NOMO-1 treated with dmso at 0.1 percent for 144 hours (cell line): ENCODE measurements around the gene LAGE3.
A peak's percentile ranks its signal among the peaks of the same experiment; 100 is the strongest.

Experiments
- DNase-seq: peaks from one replicate; lab custom pipeline; 2025; ENCODE audit not compliant: unreplicated experiment; lab: John Stamatoyannopoulos, UW

The LAGE3 gene, protein sequence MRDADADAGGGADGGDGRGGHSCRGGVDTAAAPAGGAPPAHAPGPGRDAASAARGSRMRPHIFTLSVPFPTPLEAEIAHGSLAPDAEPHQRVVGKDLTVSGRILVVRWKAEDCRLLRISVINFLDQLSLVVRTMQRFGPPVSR

DNA sequence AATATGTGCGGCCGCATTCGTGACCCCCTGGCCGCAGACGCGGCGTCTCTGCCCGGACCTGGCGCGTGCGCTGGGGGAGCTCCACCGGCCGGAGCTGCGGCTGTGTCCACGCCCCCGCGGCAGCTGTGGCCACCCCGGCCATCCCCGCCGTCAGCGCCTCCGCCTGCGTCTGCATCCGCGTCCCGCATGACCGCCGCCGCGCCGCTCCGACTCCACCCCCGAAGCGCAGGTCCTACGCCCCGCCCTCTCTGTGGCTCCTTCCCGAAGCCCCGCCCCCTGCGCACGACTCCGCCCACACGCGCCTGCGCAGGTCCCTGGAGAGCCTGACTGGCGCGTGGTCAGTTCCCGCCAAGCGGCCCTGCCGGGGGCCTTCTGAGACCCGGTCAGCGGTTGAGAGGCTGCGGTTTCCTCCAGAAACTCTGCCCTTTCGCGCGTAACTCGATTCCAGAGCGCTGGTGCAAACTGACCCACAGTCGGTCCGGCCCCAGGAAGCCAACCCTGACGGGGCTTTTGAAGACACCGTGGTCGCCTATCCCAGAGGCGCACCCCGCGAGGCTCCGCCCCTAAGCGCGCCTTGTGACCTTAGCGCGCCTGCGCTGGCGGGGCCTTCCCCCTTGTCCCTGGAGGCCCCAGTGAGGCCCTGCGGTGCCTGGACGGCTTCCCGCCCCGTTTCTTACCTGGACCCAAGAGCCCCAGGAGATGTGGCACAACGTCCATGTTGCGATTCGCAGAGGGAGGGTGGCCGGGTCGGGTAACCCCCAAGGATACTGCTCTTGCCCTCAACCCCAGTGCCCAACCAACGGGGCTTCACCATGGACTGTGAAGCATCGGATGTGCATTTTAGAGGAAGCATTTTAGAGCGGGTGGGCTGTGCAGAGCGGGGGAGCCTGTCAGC, at the start of gene LAGE3:
Gene LAGE3, minus strand, starts transcription at position 554 of the 895 bp plus-strand sequence. Its CDS starts 366 bp downstream, at position 188.
- DNase-seq = peak; percentile 73

DNA sequence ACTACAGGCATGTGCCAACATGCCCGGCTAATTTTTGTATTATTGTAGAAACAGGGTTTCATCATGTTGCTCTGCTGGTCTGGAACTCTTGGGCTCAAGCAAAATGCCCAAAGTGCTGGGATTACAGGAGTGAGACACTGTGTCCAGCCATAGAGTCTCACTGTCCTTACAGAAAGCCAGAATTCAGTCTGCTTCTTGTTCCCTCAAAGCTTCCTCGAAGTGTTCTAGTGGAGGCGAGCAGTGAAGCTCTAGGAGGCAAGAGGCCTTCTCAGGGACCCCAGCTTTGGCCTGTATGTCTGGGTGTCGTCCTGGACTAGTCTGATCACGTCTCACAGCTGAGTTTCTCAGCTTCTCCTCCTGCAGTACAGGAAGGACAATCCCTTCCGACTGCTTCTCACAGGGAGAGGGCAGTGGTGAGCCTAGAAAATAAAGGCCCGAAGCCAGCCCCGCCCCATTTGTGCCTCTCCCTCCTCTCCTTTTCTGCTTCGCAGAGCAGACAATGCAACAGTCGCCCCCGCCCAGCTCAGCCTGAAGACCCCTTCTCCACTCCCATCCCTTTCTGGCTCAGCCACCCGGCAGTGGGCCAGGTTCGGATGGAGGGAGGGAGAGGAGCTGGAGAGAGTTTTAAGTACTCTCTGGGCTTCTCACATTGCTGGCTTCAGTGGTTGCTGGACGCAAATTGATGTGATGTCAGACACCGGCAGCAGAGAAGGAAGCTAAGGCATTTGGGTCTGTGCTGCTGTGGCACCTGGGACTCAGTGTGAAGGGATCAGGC, 48.0 kb upstream of the LAGE3 start:
- peak; percentile 36 for DNase-seq

DNA sequence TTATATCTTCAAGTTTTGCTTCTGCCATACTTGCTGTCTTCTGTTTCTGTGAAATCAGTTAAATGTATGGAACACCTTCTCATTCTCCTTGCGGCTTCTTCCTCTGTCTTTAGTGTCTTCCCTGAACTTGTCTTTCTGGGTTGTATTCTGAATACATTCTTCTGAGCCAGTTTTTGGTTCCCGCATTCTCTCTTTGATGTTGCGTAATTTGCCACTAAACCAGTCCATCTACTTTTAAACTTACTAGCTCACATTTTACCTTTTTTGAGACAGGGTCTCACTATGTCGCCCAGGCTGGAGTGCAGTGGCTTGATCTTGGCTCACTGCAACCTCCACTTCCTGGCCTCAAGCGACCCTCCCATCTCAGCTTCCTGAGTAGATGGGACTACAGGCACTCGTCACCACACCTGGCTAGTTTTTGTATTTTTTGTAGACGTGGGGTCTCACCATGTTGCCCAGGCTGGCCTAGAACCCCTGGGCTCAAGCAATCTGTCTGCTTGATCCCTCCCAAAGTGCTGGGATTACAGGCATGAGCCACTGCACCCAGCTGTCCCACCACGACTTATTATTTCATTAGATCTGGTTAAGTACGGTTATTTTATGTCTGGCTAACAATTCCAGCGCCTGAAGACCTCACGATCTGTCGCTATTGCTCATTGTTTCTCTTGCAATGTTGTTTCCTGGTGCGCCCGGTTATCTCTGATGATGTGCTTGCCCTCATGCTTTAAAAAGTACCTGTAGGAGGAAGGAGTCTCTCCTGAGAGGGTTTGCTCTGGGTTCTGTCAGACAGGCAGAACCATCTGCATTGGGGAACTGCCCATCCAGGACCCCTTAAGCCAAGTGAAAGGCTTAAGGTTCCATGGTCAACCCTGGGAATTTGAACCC, 46.8 kb upstream of the LAGE3 start:
- no peak for DNase-seq

DNA sequence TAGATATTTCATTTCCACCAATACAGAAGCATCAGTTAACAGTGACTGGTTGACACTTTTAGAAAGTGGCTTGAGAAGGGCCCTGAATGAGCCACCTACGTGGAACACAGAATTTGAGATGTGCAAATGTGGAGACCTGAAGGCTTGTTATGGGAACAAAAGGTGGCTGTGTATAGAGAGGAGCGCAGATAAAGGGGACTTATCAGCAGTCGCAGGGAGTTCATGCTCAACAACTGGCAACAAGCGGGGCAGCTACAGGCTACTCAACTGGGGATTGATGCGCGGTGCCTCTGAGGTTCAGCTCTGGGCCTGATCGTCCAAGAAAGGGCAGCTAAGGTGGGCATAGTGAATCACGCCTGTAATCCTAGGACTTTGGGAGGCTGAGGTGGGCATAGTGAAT, 40.3 kb upstream of the LAGE3 start:
- no peak for DNase-seq

DNA sequence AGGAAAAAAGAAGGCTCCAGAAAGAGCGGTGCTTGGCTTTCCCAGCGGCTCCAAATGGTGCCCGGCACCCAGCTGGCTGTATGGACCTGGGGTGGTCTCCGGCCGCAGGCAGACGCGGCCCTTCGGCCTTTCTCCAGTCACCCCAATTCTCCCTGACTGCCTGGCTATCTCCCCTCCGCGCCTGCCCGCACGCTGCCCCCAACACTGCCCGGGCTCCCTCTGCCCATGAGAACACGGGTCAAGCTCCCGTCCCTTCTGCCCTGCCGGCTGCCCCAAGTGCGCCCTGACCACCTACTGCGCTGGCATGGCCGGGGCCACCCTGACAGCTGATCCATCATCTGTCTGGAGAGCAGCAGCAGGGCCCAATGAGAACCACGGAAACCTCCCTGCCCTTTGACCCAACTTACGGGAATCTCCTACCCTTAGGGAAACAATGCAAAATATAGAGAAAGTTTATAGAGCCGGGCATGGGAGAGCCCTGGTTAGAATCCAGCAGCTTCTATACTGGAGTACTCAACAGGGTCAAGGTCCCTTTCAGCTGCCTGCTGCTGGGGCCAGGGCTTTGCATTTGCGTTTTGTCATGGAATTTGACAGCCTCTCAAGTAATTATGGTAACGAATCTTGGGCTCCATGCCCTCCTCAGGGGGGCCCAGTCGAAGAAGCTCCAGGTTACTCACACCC, 38.2 kb upstream of the LAGE3 start:
- DNase-seq = no peak

DNA sequence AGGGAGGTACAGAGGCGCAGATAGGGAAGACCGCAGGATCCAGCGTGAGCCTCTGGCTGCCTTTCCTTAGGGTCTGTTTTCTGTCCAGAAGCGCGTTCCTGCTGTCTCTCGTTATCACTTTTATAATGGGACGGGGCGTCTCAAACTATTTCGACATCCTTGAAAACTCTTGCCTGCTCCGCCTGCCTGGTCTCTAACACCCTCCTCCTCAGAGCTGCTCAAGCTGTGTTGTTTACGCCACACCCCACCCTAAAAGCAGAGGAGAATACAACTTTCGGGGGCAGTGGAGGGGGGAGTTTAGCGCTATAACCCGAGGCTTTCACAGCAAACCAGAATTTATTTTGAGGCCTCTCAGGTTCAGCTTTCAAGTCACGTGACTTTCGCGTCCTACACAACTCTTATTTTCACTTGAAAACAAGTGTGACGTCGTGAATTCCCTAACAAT, 37.6 kb upstream of the LAGE3 start:
- DNase-seq = peak; percentile 6

DNA sequence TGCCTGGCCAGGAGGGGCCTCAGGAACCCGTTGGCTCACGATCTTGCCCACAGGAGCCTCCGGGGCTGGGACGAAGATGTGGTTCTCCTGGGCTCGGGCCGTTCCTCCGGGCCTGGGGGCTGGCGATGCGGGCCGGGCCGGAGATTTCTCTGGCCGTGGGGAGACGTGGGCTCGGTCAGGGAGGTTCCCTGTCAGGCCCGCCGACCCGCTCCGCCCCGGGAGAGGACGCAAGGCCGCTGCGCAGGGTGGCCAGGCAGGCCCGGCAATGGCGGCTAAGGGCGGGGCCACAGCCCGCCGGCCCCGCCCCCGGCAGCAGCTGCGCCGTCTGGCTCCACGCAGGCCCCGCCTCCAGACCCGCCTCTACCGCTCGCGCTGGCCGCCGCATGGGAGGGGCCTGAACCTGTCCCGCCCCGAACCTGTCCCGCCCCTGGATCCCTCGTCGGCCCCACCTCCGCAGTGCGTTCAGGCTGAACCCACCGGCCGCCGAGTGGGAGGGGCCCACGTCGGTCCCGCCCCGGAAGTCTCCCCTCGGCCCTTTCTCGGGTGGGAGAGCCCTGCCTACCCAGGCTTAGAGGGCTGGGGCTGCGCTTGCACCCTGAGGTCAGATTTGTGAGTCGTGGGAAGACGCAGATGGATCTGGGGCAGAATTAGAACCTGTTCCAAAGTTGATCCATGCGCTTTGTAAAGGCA, 37.0 kb upstream of the LAGE3 start, which contains the start of gene FAM3A:
Gene FAM3A, minus strand, starts transcription at position 267 of the 690 bp plus-strand sequence. CDS start 460 bp downstream, outside the sequence.
- peak; percentile 65 for DNase-seq

DNA sequence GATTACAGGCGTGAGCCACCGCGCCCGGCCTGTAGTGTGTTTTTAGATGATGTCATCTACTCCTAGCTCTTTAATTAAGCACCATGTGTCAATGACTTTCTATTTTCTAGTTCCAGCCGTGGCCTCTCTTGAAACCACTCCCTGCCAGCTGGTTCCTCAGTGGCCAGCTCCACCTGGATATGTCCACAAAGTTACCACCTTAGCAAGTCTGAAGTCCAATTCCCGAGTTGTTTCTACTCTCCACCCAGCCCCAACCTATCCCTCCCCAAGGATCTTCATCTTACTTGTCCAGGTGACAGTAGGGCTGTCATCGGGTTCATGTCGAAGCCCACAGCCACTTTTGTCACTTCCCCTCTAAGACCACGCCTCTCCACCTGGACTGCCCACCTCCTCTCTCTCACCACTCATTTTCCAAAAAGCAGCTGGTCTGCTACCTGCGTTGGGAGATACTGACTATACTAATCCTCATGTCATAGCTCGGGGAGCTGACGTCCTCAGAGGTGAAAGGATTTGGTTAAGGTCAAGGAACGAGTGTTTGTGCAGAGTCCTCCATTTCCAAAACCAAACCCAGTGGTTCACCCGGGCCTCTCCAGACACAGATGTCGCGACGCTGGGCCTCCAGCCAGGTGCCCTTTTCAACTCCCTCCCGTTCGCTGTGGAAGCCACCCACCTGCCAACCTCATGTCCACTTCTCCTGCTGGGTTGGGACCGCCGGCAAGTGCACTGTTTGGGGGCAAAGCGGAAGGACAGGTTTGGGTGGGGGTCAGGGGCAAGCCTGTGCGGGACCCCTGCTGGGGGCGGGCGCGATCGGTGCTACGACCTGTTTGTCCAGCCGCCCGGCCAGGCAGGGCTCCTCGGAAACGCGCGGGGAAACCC, 36.2 kb upstream of the LAGE3 start:
- DNase-seq = no peak

DNA sequence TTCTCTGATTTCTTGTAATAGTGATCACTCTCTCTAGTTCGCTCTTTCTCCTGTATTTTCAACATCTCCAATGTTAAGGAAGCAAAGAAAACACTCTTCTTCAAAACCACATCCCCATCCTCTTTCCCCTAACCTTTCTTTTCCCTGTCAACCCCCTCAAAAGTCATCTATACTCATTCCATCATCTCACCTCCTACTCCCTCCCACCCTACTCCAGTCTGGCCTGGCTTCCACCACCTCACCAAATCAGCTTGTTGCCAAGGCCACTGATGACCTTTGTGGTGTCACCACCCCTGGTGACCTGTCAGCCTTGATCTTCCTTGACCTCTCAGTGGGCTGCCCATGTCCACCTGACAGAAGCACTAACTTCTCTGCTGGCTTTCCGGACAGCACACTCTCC, 34.6 kb upstream of the LAGE3 start:
- no peak for DNase-seq

DNA sequence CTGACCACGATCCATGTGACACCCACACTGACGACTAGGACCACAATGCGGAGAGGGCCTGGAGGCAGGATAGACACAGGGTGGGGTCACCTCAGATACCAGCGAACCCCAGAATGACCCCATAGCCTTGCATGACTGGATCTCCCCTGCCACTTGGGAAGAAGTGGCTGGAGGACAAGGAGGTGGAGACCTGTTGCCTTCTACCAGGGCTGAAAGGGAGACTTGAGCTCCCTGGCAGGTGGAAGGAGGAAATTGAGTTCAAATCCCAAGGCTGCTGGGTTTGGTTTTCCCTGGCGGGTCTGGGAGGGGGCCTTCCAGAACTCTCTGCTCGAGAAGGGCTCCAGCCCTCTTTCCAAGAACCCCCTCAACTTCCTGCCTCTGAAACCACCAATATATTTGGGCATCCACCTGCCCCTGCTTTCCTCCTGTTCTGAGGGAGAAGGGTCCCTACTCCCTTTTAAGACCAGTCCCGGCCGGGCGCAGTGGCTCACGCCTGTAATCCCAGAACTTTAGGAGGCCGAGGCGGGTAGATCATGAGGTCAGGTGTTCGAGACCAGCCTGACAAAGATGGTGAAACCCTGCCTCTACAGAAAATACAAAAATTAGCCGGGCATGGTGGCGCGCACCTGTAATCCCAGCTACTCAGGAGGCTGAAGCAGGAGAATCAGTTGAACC, 33.9 kb upstream of the LAGE3 start:
- no peak for DNase-seq

DNA sequence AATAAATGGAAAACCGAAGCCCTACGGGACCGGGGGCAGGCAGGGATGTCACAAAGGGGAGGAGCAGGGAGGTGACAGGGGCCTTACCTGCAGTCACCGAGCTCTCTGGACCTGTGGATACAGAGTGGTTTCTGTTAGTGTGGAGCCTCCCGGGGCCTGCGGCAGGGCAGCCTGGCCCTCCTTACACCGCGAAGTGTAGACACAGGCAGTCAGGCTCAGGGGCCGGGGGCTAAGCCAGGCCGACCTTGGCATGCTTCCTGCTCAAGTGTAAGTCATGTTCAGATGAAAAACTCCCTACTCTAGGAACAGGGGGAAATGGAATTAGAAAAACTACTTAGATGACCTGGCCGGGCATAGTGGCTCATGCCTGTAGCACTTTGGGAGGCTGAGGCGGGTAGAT, 32.7 kb upstream of the LAGE3 start:
- no peak for DNase-seq

DNA sequence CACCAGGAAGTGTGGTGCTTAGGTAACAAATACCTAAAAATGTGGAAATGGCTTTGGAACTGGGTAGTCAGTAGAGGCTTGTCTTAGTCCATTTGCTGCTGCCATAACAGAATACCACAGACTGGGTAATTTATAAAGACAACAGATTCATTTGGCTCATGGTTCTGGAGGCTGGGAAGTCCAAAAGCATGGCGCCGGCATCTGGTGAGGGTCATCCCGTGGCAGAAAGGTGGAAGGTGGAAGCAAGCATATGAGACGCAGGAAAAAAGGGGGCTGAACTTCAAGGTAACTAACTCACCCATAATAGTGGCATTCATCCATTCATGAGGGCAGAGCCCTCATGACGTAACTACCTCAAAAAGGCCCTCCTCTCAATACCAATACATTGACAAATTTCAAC, 30.4 kb upstream of the LAGE3 start:
- DNase-seq = no peak

DNA sequence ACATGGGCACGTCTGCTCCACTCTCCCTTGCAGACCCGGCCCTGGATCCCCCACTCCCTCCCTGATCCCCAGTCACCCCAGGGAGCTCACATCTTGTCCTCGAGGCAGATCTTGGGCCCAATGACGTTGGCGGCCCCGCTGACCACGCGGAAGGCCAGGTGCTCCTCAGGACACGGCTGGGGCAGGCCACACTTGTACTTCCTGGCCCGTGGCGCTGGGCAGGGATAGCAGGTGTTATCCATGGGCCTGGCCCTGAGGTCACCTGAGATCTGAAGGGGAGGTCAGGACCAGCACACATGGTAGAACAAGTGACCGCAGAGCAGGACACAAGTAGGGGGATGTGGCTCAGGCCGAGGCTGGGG, 29.3 kb upstream of the LAGE3 start:
- no peak for DNase-seq

DNA sequence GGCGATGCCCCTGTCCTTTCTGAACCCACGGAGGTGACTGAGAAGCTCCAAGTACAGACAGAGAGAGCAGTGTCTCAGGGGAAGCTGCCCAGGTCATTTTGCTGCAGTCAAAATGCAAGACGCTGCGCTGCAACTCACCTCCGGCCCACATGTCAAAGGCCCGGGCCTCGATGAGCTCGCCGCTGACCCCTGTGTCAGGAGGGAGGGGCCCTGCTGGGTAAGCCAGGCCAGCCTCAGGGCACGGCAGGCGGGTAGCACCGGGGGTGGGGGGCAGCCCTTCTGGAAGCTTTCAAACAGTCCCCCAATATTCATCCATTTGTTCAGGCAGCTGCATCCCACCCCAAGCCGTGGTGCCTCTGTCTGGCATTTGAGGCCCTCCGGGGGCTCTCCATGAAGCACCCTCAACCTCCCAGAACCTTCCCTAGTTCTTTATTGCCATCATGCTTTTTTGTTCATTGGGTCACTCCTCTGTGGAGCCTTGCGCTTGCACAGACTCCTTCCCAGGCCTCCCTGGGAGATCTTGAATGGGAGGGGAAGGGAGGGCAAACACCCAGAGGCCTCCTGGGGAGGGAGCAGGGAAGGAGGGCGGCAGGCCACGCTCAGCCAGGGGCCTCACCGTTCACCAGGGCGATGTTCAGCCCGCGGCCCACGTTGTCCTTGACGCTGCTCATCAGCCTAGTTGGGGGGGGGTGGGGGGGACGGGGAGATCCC, 28.7 kb upstream of the LAGE3 start:
- DNase-seq = no peak

DNA sequence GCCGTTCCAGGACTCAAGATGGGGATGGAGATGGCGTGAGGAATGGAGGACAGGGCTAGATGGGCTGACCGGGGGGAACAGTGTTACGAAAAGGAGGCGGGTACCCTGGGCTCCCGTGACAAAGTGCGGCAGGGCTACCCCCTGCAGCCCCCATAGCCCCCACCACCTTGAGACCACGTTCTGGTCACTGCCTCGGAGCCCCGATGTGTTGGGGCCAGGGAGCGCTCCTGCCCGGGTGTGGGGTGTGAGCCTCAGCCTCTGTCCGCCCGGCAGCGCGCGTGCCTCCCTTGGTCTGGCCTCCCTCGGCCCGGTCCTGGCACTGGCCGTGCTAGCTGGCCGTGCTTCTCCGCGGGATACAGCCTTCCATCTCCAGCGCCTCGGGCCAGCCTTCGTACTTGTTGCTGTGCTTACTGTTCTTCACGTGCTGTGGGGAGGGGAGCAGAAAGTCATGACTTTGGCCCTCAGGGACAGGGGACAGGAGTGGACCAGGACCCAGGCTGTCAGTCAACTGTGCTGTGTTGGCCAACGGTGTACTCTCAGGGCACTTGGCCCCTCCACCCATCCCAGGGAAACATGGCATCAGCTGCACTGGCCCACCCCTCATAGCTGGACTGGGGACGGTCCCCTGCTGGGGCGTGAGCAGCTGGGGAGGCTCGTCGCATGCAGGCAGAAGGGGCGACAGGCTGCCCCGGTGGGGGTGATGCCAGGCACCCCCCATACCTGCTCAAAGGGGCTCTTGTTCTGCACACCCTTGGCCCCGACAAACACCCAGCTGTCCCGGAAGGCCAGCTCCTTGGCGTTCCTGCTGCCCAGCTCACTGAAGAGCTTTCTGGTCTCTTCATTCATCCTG, 27.6 kb upstream of the LAGE3 start:
- no peak for DNase-seq

DNA sequence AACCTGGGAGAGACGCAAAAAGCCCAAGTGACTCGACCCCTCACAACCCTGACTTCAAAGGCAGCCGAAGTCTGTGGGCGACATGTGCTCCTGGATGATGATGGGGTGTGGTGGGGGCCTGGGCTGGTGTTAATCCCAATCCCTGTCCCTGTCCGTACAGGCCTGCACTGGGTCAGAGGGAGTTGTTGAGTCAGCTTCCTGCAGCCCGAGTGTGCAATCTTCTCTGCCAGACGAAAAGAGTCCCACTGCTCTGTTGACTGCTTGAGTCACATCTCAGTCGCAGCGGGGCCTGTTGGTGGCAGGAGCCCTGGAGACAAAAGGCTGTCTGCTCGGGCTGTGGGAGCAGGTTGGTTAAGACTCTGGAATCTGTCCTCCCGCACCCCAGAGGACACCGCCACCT, 26.7 kb upstream of the LAGE3 start:
- no peak for DNase-seq

DNA sequence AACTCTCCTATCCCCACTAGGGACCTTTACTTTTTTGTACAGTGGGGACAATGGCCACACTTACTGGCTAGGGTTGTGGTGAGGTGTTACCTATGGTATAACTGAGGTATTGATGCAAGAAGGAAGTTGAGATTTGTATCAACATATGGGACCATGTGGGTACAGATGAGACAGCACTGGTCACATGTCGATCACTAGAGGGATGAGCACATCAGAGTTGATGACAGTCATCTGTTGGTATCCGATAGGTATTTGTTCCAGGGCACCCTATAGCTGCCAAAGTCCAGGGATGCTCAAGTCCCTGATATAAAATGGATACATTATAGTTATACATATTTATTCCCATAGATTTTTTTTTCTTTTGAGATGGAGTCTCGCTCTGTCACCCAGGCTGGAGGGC, 23.9 kb upstream of the LAGE3 start:
- DNase-seq = no peak
